GM06990 (cell line): ENCODE measurements around the gene ANKS1A.

Experiments used
- DNase-seq: peaks from one replicate; pipeline ENCODE4 v3.0.0-alpha.2; 2011; ENCODE audit not compliant: insufficient read length; ENCODE audit errors: extremely low read depth
- H3K27me3 ChIP-seq: replicated peaks from 2 replicates; pipeline ENCODE4 v1.6.0; 2011; ENCODE audit warnings: low read length; ENCODE audit not compliant: control insufficient read depth, insufficient read depth
- H3K36me3 ChIP-seq: 2 replicates; pipeline ENCODE4 v1.5.1; 2011; ENCODE audit warnings: low read length; ENCODE audit not compliant: control insufficient read depth, insufficient read depth
- H3K4me3 ChIP-seq: replicated peaks from 2 replicates; pipeline ENCODE4 v1.5.1; 2011; ENCODE audit warnings: low read depth, mild to moderate bottlenecking, control low read depth, low read length
- CTCF ChIP-seq: IDR thresholded peaks from 2 replicates; pipeline ENCODE4 v1.5.1; 2011; ENCODE audit warnings: low read length, control low read depth, mild to moderate bottlenecking, inconsistent platforms; ENCODE audit not compliant: insufficient read depth, poor library complexity, severe bottlenecking

The ANKS1A gene

GRCh38 chr6:35139924-35140638 is 251.0 kb downstream of the ANKS1A start:
- H3K4me3 ChIP-seq = no peak overlapping the region
- no peaks in the 10 kb centered on the region for H3K36me3 ChIP-seq
- peak; percentile 64 for TF ChIP-seq CTCF
- H3K27me3 ChIP-seq = no peaks in the 10 kb centered on the region
- DNase-seq = peak; percentile 18

- no peak for DNase-seq
- Histone ChIP-seq H3K27me3 (no peaks in the 10 kb centered on the region), H3K4me3 (peak overlapping the region; percentile 31), H3K36me3 (no peaks in the 10 kb centered on the region)
- no peak for TF ChIP-seq CTCF
Observed at GRCh38 chr6:35140639-35141006, 251.6 kb downstream of the ANKS1A start.
